GM19328 (cell line): ENCODE data around the gene WBP2.

Experiments
- ATAC-seq: cut with Tn5 transposase; IDR thresholded peaks from one replicate; pipeline ENCODE4 v1.9.1; 2021; ENCODE audit warnings: mild to moderate bottlenecking, moderate library complexity; ENCODE audit not compliant: unreplicated experiment

WBP2 gene

GRCh38 chr17:75846692-75847613, 8.2 kb downstream of the WBP2 start:
- ATAC-seq, result no peak

- ATAC-seq, result no peak
These were observed 9.0 kb downstream of the WBP2 start for GRCh38 chr17:75845933-75846691.

GRCh38 chr17:75845058-75845711, 9.9 kb downstream of the WBP2 start:
- peak; percentile 68 for ATAC-seq

- peak; percentile 1 for ATAC-seq
These were observed 10.5 kb downstream of the WBP2 start for GRCh38 chr17:75844530-75845057.

GRCh38 chr17:75843577-75844529, 11.3 kb downstream of the WBP2 start, which contains the start of gene UNC13D:
Gene UNC13D (minus strand): TSS chr17:75844404. CDS start chr17:75844337, 67 bp downstream.
- no peak for ATAC-seq

DNA sequence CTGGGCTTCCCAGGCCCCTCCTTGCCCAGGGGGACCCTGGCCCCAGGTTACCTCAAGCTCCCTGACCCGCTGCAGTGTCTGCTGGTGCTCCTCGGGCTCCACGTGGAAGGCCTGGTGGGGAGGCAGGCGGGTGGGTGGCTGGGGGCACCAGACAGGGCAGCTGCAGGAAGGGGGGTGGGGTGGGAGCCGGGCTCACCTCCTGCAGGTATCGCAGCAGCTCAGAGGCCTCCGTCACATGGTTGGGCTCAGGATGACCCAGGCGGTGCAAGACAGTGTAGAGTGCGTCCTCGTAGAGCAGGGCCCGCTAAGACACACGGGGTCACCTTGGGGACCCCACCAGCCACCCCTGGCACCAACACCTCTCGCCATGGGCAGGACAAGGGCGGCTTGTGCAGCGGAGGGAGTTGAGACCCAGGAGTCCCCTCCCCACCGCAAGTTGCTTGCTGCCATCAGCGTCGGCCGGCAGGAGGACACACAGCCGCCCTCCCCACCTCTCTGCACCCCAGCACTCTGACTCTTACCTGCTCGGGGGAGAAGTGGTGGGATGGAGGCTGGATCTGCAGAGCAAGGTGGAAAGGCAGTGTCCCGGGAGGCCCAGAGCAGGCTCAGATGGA, 12.1 kb downstream of the WBP2 start:
- ATAC-seq, result no peak

DNA sequence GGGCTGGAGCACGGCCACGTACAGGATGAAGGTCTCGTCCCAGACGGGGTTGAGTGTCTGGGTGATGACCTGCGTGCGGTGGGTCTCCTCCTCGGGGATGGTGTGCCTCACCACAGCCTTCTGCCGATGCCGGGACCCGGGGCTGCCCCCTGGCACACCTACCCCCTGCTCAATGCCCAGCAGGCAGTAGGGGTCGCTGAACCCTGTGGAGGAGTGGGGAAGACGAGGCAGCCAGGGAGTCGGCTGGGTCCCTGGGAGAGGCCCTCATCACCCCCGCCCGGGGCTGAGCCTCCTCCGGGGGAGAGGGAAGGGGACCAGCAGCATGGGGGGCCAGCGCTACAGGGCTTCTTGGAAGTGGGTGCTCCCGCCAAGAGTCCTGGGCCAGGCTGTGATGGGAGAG, 12.7 kb downstream of the WBP2 start:
- no peak for ATAC-seq

- ATAC-seq, result no peak
These were observed 14.4 kb downstream of the WBP2 start for GRCh38 chr17:75840799-75841164.

DNA sequence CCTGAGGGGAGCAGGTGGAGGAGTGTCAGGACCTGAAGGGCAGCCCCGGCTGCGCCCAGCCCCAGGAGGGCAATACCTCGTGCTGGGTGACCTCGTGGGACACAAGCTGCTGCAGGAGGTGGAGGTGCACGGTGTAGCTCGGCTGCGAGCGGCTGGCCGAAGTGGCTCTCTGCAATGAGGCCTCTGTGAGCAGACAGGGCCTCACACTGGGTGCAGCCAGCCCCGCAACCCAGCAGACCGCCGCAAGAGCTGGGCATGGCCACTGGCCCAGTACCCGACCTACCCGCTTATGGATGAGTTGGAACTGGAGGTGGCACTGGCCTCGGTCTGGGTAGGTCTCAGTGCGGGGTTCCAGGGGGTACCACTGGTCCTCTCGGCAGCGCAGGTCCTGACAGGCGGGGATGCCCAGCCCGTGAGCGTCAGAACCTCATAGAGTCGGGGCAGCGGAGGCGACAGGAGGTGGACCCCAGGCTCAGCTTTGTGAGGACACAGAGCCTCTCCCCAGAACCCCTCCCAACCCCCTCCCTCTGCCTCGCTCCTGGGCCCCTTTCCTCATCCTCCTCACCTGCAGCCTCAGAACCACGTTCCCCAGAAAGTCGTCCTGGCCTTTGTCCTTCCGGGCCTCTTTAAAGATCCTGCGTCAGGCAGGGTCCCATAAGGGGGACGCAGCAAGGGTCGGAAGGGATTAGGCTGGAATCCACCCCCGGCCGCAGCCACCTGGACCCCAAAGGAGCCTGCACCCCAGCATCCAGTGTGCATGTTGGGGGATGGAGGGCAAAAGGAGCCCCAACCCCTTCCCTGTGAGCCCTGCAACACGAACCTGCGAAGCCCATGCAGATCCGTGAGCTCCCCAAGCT, 15.0 kb downstream of the WBP2 start:
- no peak for ATAC-seq

DNA sequence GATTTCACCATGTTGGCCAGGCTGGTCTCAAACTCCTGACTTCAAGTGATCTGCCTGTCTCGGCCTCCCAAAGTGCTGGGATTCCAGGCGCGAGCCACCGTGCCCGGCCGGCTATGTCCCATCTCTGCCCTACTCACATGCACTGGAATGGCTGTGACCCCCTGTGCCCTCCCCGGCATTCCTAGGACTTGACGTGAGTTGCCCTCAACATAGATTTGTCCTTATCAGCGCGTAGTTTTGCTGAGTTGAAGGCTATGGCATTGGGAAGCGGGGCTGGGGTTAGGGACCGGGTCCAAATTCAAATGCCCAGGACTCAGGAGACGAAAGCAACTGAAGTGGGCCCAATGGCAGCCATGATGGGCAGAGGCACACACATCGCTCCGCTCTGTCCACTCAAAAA, 16.7 kb downstream of the WBP2 start:
- ATAC-seq, result no peak

DNA sequence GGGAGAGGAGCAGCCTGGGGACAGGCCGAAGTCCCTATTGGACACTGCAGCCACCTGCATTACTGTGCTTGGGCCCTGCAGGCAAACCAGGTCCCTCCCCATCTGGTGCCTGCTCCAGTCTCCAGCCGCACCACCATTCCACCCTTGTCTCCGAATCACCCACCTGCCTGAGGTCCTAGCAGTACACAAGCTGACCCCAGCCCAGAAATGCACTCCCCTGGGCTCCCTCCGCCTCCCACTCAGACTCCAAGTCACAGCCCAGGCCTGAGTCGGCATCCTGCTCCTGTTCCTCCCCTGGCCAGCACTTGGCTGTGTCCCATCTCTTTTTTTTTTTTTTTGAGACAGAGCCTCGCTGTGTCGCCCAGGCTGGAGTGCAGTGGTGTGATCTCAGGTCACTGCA, 17.2 kb downstream of the WBP2 start:
- no peak for ATAC-seq

DNA sequence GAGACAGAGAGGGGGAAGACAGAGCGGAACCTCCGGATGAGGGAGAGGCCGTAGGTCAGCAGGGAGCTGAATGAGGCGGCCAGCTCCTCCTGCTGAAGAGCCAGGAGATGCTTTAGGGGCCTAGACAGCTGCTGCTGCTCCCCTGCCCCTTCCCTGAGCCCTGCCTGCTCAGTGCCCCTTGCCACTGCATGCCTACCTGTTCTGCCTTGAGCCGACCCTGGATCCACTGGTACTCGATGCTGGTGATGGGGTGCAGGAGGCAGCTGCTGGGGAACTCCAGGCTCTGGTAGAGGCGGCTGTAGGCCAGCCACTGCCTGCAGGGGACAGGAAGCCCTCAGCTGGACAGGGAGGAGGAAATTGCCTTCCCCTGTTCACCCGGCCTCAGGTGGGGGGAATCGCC, 18.5 kb downstream of the WBP2 start:
- no peak for ATAC-seq

DNA sequence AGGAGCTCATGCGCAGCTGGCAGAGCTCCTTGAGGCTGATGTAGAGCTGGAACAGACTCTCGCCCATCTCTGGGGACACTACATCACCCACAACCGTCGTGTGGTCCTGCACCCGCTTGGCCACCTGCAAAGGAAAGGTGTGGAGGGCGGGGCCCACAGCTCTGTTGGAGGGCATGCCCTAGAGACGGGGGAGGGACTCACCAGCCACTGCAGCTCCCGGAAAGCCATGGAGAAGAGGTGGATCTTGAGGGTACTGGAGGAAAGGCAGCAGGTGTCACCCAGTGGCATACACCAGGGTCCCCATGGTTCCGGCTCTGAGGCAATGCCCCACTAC, 19.5 kb downstream of the WBP2 start:
- no peak for ATAC-seq

- no peak for ATAC-seq
These were observed 20.0 kb downstream of the WBP2 start for GRCh38 chr17:75834928-75835653.

DNA sequence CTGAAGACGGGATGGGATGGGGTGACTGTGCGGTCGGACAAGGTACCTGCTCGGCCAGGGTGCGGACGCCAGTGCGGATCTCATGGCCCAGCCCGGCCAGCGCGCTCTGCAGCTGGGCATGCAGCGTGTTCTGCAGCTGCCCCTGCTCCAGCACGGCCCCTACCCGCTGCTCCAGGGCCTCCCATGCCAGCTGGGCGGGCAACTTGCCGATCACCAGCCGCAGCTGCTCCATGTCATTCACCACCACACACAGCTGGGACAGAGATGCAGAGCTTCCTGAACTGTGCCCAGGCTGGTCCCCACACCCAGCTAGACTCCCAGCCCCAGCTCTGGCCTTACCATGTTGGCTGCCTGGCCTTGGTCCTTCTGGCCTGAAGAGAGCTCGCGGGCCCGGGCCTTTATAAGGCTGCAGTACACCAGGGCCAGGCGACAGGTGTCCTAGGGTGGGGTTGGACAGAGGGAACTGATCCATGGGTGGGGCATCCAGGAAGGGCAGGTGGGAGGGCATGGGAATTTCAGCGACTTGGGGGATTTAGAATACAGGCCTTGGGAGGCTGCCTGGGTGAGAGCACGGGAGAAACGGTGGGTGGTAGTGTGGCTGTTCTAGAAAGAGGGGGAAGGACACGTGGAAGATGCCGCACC, 20.7 kb downstream of the WBP2 start:
- ATAC-seq, result no peak

GRCh38 chr17:75832652-75833400, 22.3 kb downstream of the WBP2 start:
- no peak for ATAC-seq

DNA sequence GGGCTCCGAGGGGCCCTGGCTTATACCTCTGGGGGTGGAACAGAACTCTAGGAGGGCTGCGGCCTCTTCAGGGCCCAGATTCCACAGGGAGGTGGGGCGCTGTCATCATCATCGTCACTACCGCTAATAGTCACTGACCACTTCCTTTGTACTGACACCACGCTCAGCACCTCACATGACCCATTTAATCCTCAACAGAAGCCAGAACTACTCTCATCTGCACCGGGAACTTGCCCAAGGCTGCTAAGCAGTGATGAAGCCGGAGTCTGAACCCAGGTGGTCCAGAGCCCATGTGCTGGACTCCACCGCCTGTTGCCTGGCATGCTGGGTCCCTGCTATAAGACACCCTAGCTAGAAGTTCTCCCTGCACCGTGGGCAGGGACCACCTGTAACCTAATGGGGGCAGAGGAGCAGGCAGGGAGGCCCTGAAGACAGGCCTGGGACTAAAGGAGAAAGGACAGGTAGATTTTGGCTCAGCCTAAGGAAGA, 22.9 kb downstream of the WBP2 start:
- ATAC-seq, result no peak
